Measurements from ENCODE around the gene PARP2. TPM values are rescaled to one million over a fixed set of nuclear protein-coding genes. Genes with fewer than 3 reads are reported as not detected.

PARP2 gene
- total and polyA plus RNA-seq, 2 of the 8 experiments (the other 6 are each of a cell fraction or from before 2014, with no cell fraction given), result 27.7 to 41.7 TPM

DNA sequence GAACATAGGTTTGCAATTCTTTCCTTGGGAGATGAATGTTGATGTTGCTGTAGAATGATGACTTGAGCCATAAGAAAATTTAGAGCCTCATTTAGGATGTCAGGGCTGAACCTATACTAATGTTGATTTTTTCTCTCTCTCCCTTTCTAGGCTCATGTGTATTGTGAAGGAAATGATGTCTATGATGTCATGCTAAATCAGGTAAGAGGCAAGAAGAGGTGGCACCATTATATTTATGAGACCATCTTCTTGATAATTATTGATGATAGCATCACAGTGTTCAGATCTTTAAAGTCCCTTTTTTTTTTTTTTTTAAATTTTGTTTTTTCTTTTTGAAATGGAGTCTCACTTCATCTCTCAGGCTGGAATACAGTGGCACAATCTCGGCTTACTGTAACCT is 3.3 kb downstream of the PARP2 start:
- Histone ChIP-seq H3K36me3 (ENCODE audit: control insufficient read depth in 2 of 4, insufficient read depth in 4 of 4, low read length in 3 of 4) (peaks cover 18 to 53% (median 29%) of the 10 kb centered on the region in 4 experiments), H3K9ac (replicated peaks in 1 of 4; ENCODE audit: extremely low read depth in 1 of 4, low read depth in 3 of 4, low read length in 3 of 4) (no peak overlapping the region), H2AFZ (ENCODE audit: low read length) (no peak overlapping the region), H3K4ac (replicated peaks; ENCODE audit: insufficient read length, low read depth, low read length) (no peak overlapping the region), H2BK12ac (ENCODE audit: low read depth, low read length) (no peak overlapping the region), H3K4me2 (ENCODE audit: insufficient read depth in 1 of 2, low read depth in 2 of 2, low read length in 2 of 2) (no peak overlapping the region), H4K20me1 (replicated peaks in 1 of 2; ENCODE audit: control insufficient read depth in 1 of 2, insufficient read depth in 2 of 2, low read length in 2 of 2) (no peaks in the 10 kb centered on the region), H3K4me1 (replicated peaks in 1 of 4; ENCODE audit: control insufficient read depth in 3 of 4, insufficient read depth in 4 of 4, low read length in 3 of 4) (no peaks in the 10 kb centered on the region; a peak in 1 of 7 replicates), H3K23me2 (ENCODE audit: low read depth, low read length) (peaks cover 2% of the 10 kb centered on the region; the same call in 1 of the 2 replicates), H3K23ac (ENCODE audit: insufficient read length) (no peak overlapping the region), H2BK20ac (ENCODE audit: low read length) (no peak overlapping the region), H4K91ac (replicated peaks; ENCODE audit: insufficient read length, low read length) (no peak overlapping the region), H4K5ac (ENCODE audit: insufficient read length, low read depth, low read length) (no peak overlapping the region), H3K79me1 (ENCODE audit: low read depth, low read length) (no peaks in the 10 kb centered on the region), H3K4me3 (ENCODE audit: extremely low read depth in 1 of 4, insufficient read depth in 2 of 4, low read depth in 3 of 4, low read length in 4 of 4) (no peak overlapping the region), H3K18ac (ENCODE audit: extremely low read depth, low read length) (no peak overlapping the region), H3K9me3 (ENCODE audit: insufficient read depth in 2 of 2, low read depth in 1 of 2, low read length in 1 of 2) (no peaks in the 10 kb centered on the region), H2BK5ac (ENCODE audit: low read depth, low read length) (no peak overlapping the region), H2AK5ac (ENCODE audit: low read depth, low read length) (no peak overlapping the region), H2BK15ac (ENCODE audit: low read length) (no peak overlapping the region), H3K14ac (ENCODE audit: insufficient read length) (no peak overlapping the region), H3K27me3 (replicated peaks in 1 of 4; ENCODE audit: control insufficient read depth in 3 of 4, extremely low read depth in 1 of 4, insufficient read depth in 3 of 4, low read length in 3 of 4) (no peaks in the 10 kb centered on the region), H3K56ac (replicated peaks; ENCODE audit: insufficient read length, low read depth, low read length) (no peak overlapping the region), H3K79me2 (ENCODE audit: control insufficient read depth in 1 of 2, insufficient read depth in 2 of 2, low read length in 2 of 2) (peaks cover 0 to 15% of the 10 kb centered on the region in 2 experiments; a peak in 2 of 4 replicates), H2BK120ac (replicated peaks; ENCODE audit: low read depth, low read length) (no peak overlapping the region), H4K8ac (ENCODE audit: extremely low read depth, insufficient read depth, low read length) (no peak overlapping the region), H3K27ac (ENCODE audit: low read depth, low read length) (no peak overlapping the region)
- DNase-seq (ENCODE audit: low read depth in 1 of 2, low spot score in 2 of 2) (no peak), FAIRE-seq (no peak)
- ChIA-PET CTCF (ENCODE audit: partially characterized antibody) (interaction anchor here (1.1 kb wide), 1 partner anchor 266 kb away, joined by 4 read pairs; no protein-coding TSS in a partner anchor), POLR2A (ENCODE audit: partially characterized antibody) (interaction anchor here (1.1 kb wide), 1 partner anchor 108 kb away, joined by 4 read pairs; the partner anchor contains the start of genes APEX1 and OSGEP)
- WGBS, 2 experiments (ENCODE audit: extremely low coverage in 1 of 2, insufficient coverage in 1 of 2, insufficient read length in 1 of 2, insufficient replicate concordance in 2 of 2, low coverage in 1 of 2, low lambda C conversion rate in 2 of 2, missing lambda C conversion rate in 1 of 2), result 88% methylated on average over 1 of the region's 1 CpG; no CpG with 5 or more reads in 1 of the 2 experiments
- TF ChIP-seq GTF2F1 (IDR thresholded peaks at IDR 0.05; ENCODE audit: borderline replicate concordance, low read depth, low read length) (no peak), RAD21 (IDR thresholded peaks at IDR 0.05 in 1 of 2, conservative IDR thresholded peaks at IDR 0.05 in 1 of 2; ENCODE audit: low read depth in 2 of 2, low read length in 2 of 2) (no peak), PHF8 (conservative IDR thresholded peaks at IDR 0.05; ENCODE audit: low read depth, low read length) (no peak), JUND (IDR thresholded peaks at IDR 0.05; ENCODE audit: low read length) (no peak), CBX5 (IDR thresholded peaks at IDR 0.05; ENCODE audit: low read depth, low read length) (no peak), NANOG (IDR thresholded peaks at IDR 0.05; ENCODE audit: insufficient read depth, low read depth, low read length, poor library complexity, severe bottlenecking) (no peak), TCF12 (IDR thresholded peaks at IDR 0.05; ENCODE audit: low read depth, low read length) (no peak), CREB1 (IDR thresholded peaks at IDR 0.05) (no peak), SUZ12 (IDR thresholded peaks at IDR 0.05; ENCODE audit: low read length) (no peak), HDAC6 (IDR thresholded peaks at IDR 0.05; ENCODE audit: low read depth, low read length) (no peak), BCL11A (IDR thresholded peaks at IDR 0.05; ENCODE audit: low read depth in 2 of 2, low read length in 2 of 2) (no peak), YY1 (IDR thresholded peaks at IDR 0.05; ENCODE audit: low read depth, low read length) (no peak)
- TF ChIP-seq, protein P1, sequence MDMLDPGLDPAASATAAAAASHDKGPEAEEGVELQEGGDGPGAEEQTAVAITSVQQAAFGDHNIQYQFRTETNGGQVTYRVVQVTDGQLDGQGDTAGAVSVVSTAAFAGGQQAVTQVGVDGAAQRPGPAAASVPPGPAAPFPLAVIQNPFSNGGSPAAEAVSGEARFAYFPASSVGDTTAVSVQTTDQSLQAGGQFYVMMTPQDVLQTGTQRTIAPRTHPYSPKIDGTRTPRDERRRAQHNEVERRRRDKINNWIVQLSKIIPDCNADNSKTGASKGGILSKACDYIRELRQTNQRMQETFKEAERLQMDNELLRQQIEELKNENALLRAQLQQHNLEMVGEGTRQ (IDR thresholded peaks at IDR 0.05; ENCODE audit: low read length), result no peak

Data from H1 (cell line).